ENCODE data around the gene ACAA1.
"Not testable (repeated sequence)": the region's sequence is repeated elsewhere in the genome, so short reads cannot be mapped to it uniquely, and the experiment has no call there.

Gene ACAA1

DNA sequence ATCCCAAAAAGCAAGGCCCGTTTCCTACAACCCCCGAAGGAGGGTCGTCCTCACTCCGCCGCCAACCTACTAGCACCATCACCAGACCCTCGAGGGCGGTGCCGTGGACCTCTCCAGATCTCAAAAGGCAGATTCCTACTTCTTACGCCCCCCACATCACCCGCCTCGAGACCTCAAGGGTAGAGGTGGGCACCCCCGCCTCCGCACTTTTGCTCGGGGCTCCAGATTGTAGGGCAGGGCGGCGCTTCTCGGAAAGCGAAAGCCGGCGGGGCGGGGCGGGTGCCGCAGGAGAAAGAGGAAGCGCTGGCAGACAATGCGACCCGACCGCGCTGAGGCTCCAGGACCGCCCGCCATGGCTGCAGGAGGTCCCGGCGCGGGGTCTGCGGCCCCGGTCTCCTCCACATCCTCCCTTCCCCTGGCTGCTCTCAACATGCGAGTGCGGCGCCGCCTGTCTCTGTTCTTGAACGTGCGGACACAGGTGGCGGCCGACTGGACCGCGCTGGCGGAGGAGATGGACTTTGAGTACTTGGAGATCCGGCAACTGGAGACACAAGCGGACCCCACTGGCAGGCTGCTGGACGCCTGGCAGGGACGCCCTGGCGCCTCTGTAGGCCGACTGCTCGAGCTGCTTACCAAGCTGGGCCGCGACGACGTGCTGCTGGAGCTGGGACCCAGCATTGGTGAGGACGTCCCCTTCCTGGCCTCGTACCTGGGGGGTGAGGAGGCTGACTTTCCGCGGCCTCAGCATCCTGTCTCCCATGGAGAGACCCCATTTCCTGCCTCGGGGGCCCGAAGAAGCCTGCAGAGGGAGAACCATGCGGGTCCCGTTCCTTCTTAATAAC is 1.6 kb upstream of the ACAA1 start, which contains the start of gene MYD88:
Gene MYD88, plus strand, starts transcription at position 313 of the 842 bp plus-strand sequence. Its CDS starts 40 bp downstream, at position 353.
- in situ Hi-C loops (cut with HindIII; ENCODE audit: low pct_unique_long_range_greater_than_20kb, low sequenced_read_pairs) = no loop called here
- TF ChIP-seq JUND (IDR thresholded peaks at IDR 0.05; ENCODE audit: low read depth) = no peak
- DNase-seq (ENCODE audit: low read depth in 1 of 2, low spot score in 1 of 2) = peak; percentile 55 to 67

DNA sequence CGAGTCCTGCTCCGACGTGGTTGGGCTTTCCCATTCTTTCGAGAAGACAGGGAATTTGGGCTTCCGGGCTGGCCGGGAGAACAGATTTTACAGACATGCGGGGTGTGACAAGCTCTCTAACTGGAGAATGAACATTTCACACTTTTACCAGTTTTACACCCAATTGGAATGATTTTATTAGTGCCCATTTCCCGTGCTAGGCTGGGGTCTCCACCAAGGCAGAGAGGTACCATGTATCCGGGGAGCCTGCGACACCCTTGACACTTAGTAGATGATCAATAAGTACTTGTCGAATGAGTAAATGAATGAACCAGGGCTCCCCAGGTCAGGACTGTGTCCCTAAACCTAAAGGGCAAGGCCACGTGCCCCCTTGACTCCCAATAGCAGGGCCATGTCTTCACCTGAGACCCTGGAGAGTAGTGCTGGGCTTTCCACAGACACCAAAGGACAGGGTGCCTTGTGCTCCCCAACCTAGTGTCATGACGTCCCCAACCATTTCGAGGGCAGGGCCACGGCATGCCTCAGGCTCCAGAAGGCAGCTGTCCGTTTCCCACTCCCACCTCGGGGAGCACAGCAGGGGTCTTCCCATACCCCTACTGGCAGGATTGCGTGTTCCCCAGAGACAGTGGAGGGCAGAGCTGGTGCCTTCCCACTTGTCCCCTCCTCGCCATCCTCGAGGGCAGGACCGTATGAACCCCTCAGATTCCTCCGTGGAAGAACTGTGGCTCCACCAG is 855 bp upstream of the ACAA1 start:
- in situ Hi-C loops (cut with HindIII; ENCODE audit: low pct_unique_long_range_greater_than_20kb, low sequenced_read_pairs) = no loop called here
- peak in 1 of 2 experiments; percentile 25 for DNase-seq (ENCODE audit: low read depth in 1 of 2, low spot score in 1 of 2)
- TF ChIP-seq JUND (IDR thresholded peaks at IDR 0.05; ENCODE audit: low read depth) = no peak

DNA sequence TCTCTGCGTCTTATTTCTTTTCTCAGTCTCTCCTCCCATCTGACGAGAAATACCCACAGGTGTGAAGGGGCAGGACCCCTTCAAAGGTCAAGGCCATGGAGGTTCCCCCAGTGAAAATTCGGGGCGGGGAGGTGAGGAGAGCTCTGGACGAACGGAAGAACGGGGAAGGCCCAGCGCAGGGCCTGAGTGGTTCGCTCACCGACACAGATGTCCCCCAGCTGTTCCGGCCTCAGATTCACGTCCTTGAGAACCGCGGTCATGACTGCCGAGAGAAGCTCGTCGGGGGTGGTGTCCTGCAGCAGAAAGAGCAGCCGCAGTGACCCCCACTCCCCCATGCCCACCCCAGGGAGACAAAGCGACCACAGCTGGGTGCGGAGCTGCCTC is 542 bp downstream of the ACAA1 start:
- no peak for DNase-seq (ENCODE audit: low read depth in 1 of 2, low spot score in 1 of 2)
- in situ Hi-C loops (cut with HindIII; ENCODE audit: low pct_unique_long_range_greater_than_20kb, low sequenced_read_pairs) = no loop called here
- TF ChIP-seq JUND (IDR thresholded peaks at IDR 0.05; ENCODE audit: low read depth) = no peak

DNA sequence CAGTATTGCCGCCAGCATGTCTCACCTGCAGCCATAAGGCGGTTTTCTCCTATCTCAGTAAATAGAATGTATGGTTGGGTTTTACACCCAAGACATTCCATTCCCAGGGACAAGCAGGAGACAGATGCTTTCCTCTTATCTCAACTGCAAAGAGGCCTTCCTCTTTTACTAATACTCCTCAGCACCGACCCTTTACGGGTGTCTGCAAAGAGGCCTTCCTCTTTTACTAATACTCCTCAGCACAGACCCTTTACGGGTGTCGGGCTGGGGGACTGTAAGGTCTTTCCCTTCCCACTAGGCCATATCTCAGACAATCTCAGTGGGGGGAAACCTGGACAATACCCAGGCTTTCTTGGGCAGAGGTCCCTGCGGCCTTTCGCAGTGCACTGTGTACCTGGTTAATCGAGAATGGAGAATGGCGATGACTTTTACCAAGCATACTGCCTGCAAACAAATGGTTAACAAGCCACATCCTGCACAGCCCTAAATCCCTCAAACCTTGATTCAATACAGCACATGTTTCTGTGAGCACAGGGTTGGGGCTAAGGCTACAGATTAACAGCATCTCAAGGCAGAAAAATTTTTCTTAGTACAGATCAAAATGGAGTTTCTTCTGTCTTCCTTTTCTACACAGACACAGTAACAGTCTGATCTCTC is 1.2 kb downstream of the ACAA1 start:
- in situ Hi-C loops (cut with HindIII; ENCODE audit: low pct_unique_long_range_greater_than_20kb, low sequenced_read_pairs); DNase-seq (ENCODE audit: low read depth in 1 of 2, low spot score in 1 of 2): not testable (repeated sequence)

DNA sequence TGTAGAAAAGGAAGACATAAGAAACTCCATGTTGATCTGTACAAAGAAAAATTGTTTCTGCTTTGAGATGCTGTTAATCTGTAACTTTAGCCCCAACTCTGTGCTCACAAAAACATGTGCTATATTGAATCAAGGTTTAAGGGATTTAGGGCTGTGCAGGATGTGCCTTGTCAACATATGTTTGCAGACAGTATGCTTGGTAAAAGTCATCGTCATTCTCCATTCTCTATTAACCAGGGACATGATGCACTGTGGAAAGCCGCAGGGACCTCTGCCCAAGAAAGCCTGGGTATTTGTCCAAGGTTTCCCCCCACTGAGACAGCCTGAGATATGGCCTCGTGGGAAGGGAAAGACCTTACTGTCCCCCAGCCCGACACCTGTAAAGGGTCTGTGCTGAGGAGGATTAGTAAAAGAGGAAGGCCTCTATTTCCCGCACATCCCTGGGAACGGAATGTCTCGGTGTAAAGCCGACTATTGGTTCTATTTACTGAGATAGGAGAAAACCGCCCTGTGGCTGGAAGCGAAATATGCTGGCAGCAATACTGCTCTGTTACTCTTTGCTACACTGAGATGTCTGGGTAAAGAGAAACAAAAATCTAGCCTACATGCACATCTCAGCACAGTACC is 2.3 kb downstream of the ACAA1 start:
- DNase-seq (ENCODE audit: low read depth in 1 of 2, low spot score in 1 of 2); in situ Hi-C loops (cut with HindIII; ENCODE audit: low pct_unique_long_range_greater_than_20kb, low sequenced_read_pairs): not testable (repeated sequence)

DNA sequence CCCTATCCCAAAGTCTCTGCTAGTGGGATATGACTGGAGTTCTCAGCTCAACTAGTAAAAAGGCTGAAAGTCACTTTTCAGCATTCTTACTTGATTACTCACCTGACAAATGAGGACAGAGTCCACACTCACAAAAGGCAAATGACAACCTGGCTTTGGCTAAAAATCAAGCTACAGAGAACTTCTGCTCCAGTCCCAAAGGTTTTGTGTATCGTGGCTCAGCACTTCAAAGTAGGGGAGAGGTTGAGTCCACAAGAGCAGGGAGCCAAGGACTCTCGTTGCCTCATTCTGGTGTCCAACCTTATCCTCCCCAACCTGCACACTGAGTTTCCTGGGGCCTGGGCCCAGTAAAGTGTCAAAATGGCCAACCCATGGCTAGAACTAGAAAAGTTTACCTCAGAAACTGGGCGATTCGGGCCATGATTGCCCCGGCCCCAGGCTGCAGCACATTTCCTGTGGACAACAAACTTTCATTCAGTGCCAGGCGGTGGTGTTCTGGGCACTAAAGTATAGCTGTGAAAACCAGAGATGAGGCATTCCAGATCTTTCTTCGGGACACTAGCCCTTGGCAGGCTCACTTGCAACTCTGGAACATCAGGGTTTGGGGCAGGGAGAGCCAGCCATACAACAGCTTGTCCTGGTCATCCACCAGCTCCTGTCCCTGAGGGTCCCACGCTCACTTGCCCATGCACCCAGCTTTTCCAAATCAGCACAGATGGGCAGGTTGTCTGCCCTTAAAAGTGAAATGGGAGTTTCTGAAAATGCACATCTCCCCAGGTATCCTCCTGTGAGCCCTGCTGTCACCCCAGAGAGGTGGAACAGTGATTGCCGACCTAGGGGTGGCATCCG is 3.1 kb downstream of the ACAA1 start:
- DNase-seq (ENCODE audit: low read depth in 1 of 2, low spot score in 1 of 2) = peak in 1 of 2 experiments; percentile 65
- in situ Hi-C loops (cut with HindIII; ENCODE audit: low pct_unique_long_range_greater_than_20kb, low sequenced_read_pairs) = no loop called here
- TF ChIP-seq JUND (IDR thresholded peaks at IDR 0.05; ENCODE audit: low read depth) = no peak

DNA sequence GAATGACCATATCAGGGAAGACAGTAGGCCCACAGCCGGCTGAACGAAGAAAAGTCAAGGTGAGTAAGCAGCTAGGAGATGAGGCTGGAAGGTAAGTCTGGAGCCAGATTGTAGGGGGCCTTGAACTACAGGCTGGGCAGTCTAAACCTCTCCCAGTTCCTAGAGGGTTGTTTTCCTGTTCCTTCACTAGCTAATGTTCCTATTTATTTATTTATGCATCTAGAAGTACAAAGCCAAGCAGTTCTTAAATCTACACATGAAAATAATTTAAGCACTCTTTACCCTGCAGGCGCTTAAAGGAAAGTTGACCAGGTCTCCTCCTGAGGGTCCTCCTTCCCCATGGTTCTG is 3.7 kb downstream of the ACAA1 start:
- in situ Hi-C loops (cut with HindIII; ENCODE audit: low pct_unique_long_range_greater_than_20kb, low sequenced_read_pairs) = no loop called here
- no peak for DNase-seq (ENCODE audit: low read depth in 1 of 2, low spot score in 1 of 2)
- no peak for TF ChIP-seq JUND (IDR thresholded peaks at IDR 0.05; ENCODE audit: low read depth)

DNA sequence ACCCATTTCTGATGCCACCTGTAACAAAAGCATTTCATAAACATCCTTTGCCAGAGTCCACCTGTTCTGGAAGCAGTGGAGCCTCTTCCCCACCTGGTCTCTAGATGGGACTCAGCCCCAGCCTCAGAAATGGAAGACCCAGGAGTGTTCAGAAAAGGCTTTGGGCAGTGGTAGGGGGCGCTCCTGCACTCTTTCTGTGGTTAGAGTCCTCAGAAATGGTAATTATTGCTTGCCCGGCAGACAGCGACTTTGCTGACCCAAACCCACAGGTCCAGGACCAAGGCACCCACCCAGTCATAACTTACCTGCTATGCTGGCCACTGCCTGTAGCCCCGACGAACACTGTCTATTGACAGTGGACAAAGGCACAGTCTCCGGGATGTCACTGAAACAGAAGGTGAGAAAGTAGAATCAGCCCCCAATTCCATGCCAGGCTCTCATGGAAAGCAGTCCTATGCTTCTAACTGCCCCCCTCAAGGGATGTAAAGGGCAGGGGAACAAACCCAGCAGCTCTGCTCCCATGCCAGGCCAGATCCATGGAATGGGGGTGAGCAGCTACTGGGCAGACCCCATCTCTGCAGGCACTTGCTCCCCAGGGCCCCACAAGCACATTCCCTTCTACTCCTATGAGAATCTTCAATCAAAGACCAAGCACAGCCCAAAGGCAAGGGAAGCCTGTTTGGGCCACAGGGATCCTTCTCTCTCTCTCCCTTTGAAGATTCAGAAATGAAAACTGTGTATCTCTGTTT is 5.1 kb downstream of the ACAA1 start:
- TF ChIP-seq JUND (IDR thresholded peaks at IDR 0.05; ENCODE audit: low read depth) = no peak
- peak in 1 of 2 experiments; percentile 57 for DNase-seq (ENCODE audit: low read depth in 1 of 2, low spot score in 1 of 2)
- in situ Hi-C loops (cut with HindIII; ENCODE audit: low pct_unique_long_range_greater_than_20kb, low sequenced_read_pairs) = no loop called here

DNA sequence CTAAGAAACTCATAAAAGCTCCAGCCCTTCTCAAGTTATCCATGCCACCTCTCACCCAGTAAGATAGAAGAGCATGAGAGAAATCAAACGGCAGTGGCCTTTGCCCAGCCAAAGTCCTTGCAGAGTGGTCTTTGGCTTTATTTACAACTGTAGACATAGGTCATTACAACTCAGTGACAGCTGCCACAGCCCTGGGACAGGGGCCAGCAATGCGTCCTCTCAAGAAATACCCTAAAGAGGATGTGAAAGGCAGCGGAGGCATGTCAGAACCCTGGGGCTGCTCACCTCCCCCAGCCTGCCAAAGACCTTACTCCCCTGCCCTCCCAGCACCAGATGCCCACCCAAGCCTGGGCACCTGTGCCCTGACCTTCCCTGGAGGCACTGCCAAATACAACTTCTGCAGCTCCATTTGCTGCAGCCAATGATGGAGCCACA is 6.3 kb downstream of the ACAA1 start:
- DNase-seq (ENCODE audit: low read depth in 1 of 2, low spot score in 1 of 2) = no peak
- TF ChIP-seq JUND (IDR thresholded peaks at IDR 0.05; ENCODE audit: low read depth) = no peak
- in situ Hi-C loops (cut with HindIII; ENCODE audit: low pct_unique_long_range_greater_than_20kb, low sequenced_read_pairs) = no loop called here

DNA sequence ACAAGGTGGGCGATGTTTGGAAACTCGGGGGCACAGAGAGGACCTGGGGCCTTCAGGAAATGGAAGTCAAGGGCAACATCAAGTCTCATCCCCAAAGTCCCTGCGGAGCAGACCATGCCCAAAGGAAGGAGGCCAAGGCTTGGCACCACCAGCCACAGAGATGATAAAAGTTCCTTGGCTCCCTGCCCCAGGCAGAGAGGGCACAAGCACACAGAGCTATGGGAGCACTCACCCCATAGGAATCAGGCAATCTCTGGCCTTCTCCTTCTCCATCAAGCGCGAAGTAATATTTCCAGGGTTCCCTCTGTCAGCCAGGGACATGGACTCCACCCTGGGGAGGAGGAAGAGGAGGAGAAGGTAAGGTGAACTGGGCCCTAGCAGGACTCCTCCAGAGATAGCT is 7.9 kb downstream of the ACAA1 start:
- in situ Hi-C loops (cut with HindIII; ENCODE audit: low pct_unique_long_range_greater_than_20kb, low sequenced_read_pairs) = no loop called here
- TF ChIP-seq JUND (IDR thresholded peaks at IDR 0.05; ENCODE audit: low read depth) = no peak
- no peak for DNase-seq (ENCODE audit: low read depth in 1 of 2, low spot score in 1 of 2)

DNA sequence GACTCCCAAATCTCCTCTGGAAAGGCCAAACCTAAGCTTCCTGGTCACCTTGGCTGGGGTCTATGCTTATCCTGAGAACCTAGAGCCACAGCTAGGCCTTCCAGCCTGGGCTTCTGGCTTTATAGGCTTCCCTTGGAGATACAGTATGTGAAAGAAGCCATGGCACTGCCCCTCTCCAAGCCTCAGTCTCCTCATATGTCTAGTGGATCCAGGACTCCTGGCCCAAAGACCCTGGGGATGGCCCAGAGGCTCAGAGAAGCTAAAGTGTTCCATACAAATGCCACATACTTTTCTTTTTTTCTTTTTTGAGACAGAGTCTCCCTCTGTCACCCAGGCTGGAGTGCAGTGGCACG is 8.6 kb downstream of the ACAA1 start:
- in situ Hi-C loops (cut with HindIII; ENCODE audit: low pct_unique_long_range_greater_than_20kb, low sequenced_read_pairs) = no loop called here
- DNase-seq (ENCODE audit: low read depth in 1 of 2, low spot score in 1 of 2) = no peak
- TF ChIP-seq JUND (IDR thresholded peaks at IDR 0.05; ENCODE audit: low read depth) = no peak

All from T47D (cell line).